Activated CD4-positive, alpha-beta T cell treated with anti-CD3 and anti-CD28 coated beads, Interleukin-2, amount 50 U/mL, for 48 hours (primary cell): ENCODE measurements around the gene DELE1.
"Not testable (repeated sequence)": the region's sequence is repeated elsewhere in the genome, so short reads cannot be mapped to it uniquely, and the experiment has no call there.

ENCODE experiments used
- DNase-seq, 2 experiments: peaks; one replicate each; pipeline ENCODE4 v3.0.0-alpha.2; 2020

DELE1 gene

DNA sequence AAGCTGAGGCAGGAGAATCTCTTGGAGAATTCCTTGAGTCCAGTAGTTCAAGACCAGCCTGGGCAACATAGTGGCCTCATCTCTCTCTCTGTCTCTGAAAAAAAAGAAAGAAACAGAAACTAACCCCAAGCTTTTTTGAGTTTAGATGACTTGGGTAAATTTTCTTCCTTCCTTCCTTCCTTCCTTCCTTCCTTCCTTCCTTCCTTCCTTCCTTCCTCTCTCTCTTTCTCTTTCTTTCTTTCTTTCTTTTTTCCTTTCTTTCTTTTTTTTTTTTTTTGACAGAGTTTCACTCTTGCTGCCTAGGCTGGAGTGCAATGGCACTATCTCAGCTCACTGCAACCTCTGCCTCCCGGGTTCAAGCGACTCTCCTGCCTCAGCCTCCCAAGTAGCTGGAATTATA, 33.2 kb upstream of the DELE1 start:
- DNase-seq = not testable (repeated sequence)

DNA sequence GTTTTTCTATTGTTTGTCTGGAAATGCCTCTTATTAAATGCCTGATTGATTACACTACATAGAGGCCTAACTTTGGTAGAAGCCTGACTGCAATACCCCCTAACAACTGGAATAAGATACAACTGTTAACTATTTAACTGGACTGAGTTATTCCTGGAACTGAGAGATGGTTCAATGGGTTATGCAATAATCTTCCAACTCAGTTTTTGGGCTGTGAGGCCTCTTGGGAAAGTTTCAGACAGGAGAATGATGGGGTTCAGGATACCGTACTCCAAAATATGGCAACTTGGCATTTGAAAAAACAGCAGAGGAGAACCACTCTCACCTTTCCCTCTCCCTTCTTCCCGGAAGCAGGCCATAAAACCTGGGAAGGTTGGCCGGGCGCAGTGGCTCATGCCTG, 26.2 kb upstream of the DELE1 start:
- DNase-seq = no peak

DNA sequence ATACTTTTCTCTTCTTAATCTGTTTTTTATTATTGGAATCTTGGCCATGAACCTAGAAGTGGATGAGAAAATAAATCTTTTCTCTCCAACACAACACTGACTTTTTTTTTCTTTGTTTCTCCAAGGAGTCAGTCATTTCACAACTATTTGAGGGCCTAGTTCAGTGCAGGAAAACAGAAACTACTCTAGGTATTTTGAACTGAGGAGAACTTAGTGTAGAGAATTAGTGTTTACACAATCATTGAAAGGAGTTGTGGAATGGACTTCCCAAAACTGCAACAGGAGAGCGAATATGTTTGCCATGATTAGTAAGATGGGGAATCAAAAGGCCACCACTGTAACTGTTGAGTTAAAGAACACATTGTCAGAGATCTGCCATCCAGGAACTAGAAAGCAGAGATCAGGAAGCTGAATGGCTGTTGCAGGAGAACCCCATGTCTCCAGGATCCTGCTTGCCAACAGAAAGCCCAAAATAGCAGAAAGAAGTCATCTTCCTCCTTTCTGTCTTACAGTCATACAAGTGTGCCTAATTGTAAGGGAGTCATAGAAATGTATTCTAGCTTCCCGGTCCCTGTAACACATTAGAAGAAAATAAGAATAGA, 25.1 kb upstream of the DELE1 start:
- no peak for DNase-seq

DNA sequence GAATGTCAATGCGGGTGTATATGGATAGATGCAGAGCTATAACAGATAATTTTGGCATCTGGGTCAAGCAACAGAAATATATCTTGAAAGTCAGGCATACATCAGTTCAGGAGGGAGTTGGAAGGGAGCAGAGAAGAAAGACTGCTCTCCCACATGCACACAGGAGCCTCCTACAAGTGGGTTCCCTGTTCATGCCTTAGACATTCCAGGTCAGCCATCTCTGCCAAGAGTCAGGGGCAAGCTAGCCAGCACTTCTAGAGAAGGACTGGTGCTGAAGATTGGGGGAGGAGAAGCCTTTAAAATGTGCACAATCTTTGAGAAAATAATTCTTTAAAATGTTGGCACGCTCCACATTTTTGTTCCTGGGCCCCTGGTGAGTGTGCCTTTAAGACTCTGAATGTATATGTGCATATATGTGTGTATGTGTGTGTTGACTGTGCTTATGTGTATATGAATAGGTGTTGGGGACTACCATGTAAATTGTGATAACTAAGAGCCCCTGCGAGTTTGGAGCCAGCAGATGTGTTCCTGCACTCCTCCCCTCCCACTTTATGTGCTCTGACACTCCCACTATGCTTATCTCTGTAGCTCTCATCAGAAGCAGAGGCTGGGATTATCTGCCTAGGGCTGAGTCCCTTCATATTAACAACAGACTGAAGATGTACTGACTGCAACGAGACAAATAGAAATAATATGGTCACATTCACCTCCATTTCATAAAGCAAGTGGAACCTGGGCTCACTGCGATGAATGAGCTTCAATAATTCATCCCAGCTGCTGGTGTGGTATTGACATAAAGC, 21.5 kb upstream of the DELE1 start:
- DNase-seq = no peak

DNA sequence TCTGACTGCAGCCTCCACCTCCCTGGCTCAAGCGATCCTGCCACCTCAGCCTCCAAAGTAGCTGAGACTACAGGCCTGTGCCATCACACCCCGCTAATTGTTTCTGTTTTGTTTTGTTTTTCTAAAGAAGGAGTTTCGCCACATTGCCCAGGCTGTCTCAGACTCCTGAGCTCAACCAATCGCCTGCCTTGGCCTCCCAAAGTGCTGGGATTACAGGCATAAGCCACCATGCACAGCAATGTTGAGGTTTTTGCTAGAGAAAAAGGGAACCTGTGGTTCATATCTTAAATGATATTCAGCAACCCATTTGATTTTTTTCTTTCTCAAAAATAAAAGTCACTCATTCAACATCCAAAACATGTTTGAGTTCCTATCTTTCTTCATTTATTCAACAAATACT, 20.4 kb upstream of the DELE1 start:
- no peak for DNase-seq

DNA sequence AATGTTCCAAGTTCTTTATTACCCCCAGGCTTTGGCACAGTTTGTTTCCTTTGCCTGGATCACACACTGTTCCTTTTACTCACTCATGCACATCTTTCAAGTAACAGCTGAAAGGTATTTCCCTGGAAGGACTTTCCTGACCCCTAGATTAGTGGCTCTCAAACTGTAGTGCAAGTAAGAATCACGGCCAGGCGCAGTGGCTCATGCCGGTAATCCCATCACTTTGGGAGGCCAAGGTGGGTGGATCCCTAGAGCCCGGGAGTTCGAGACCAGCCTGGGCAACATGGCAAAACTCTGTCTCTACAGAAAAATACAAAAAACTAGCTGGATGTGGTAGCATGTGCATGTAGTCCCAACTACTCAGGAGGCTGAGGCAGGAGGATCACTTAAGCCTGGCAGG, 19.1 kb upstream of the DELE1 start:
- DNase-seq = no peak

DNA sequence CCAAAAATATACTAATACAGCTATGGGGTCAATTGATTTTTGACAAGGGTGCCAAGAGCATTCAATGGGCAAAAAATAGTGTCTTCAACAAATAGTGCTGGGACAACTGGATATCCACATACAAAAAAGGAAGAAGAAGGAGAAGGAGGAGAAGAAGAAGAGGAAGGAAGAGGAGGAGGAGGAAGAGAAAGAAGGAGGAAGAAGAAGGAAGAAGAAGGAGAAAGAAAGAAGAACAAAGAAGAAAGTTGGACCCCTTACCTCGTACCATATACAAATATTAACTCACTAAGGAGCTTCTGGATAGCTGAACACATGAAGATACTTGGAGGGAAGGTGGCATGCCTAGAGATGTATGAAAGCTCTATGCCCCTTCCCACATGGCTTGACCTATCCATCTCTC, 17.2 kb upstream of the DELE1 start:
- no peak for DNase-seq

DNA sequence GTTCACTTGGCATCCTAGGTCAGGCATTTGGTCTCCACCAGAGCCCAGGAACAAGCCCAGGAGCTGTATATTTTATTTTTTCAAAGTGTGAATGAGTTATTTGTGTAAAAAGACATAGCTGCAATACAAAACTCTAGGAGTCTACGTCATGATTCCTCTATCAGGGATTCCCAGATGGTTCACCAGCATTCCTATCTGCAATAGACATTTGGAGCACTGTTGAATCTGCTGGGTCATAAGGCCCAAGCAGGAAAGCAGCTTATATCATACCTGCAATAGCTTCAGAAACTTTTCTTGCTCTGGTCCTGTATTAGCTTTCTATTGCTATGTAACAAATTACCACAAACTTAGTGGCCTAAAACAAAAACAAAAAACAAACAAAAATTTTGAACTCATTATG, 16.7 kb upstream of the DELE1 start:
- DNase-seq = no peak

DNA sequence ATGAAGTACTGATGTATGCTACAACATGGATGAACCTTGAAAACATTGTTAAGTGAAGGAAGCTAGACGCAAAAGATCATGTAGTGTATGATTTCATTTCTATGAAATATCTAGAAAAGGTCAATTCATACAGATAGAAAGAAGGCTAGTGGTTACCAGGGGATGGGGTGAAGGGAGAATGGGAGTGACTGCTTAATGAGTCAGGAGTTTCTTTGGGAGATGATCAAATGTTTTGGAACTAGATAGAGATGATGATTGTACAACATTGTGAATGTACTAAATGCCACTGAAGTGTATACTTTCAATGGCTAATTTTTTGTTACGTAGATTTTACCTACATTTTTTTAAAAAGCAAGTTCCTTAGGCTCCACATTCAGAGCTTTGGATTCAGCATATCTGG, 14.9 kb upstream of the DELE1 start:
- no peak for DNase-seq

DNA sequence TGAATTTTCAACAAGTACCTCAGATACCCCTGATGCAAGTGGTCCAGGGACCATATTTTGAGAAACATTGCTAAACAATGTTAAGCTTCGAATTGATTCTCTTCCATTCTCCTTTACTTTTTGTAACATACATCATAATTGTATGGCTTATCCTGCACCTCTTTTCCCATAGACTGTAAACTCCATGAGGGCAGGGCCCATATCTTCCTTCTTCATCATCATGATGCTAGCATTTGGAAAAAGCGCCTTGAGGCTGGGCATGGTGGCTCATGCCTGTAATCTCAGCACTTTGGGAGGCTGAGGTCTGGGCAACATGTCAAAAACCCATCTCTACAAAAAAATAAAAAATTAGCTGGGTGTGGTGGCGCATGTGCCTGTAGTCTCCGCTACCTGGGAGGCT, 14.5 kb upstream of the DELE1 start:
- DNase-seq = no peak

DNA sequence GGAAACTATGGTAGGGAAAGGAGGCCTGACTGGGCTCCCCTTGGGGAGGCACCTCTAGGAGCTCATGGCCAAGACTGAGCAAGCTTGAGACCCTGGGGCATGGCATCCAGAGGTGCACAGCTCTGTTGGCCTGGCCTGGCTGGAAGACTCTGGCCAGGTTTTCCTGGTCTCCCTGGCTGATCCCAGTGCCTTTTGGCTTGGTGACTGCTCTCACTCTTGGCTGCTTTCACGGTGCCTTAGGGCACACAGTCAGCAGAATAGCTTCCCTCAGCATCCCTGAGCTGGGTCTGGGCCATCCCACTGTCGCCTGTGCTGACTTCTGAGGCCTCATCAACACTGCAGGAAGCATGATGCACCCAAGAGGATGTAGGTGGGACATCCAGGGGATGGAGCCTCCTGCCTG, 13.4 kb upstream of the DELE1 start:
- no peak for DNase-seq

DNA sequence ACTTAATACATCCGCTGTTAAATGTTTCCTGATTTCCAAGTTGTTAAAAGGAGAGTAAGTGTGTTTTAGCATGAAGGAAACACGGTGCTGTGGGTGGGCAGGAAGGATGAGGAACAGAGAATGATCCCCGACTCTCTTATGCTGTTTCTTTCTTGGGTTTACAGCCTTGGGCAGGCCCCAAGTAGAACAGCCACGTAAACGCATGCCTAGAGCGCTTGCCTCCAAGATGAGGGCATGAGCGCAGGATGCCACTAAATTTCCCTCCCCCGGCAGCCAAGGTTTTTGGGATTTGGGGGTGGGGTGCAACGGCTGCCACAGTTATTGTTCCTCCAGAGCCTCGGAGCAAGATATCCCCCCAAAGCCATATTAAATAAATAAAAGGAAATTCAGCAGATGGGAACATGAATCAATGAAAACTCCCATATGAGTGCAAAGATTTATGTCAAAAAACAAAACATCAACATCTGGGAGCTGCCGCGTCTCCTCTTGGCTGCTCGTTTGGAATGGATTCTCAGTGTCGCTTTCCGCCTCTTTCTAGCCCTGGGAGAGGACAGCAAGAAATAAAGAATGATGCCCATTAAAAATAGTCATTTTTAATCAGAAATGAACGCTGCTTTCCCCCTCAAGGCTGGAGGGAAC, 10.0 kb upstream of the DELE1 start:
- no peak for DNase-seq

DNA sequence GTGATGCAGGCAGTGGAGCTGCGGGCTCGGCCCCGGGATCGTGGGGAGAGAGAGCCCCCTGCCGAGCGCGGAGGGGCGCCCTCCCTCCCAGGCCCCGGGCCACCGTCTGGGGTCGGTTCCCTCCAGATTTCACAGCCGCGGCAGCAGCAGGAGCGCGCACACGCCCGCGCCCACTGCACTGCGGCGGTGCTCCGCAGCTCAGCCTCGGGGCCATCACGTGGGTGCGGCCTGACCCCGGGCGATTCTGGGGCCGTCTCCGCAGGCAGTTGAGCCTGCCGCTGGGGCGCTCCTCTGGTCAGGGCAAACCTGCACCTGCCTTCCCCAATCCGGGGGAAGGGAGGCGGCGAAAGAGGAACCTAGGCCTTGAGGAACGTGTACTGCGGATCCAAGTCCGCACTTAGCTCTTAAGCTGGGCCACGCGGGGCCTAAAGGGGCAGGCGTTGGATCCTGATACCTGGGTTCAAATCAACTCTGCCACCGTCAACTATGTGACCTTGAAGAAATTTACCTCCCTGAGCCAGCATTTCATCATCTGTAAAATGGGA, 9.4 kb upstream of the DELE1 start:
- peak in 1 of 2 experiments; percentile 20 for DNase-seq

DNA sequence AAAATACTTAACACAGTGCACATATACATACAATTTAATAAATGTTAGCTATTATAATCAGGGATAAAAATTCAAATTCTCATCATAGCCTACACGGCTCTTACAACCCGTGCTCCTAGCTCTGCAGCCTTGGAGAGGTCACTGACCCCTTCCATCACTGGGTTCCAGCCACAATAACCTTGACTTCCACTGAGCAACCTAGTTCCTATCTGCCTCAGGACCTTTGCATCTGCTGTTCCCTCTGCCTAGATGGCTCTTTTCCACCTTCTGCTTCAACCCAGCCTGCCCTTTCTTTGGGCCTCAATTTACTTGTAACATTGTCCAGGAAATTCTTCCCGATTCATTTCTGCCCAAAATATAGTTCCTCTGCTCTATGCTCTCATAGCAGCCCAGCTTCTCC, 8.9 kb upstream of the DELE1 start:
- DNase-seq = no peak

DNA sequence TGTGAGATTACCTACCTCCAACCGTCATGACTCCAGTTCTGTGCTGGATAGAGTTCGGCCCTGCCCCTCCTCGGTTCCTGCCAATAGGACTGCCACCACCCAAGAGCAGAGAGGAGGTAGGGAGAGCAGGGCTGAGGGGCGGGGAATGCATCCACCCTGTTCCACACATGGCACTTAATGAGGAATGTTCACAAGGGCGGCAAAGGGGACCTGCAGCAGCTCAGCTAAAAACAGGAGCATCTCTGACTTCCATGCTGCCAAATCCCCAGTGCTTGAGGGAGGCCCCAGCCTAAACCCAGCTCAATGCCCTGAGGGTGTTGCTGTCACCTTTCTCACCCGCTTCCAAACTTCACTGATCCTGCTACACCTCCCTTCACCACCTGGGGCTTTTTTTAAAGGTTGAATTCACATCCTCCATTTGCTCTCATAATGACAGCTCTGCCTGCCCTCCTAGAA, 7.8 kb upstream of the DELE1 start:
- DNase-seq = no peak

DNA sequence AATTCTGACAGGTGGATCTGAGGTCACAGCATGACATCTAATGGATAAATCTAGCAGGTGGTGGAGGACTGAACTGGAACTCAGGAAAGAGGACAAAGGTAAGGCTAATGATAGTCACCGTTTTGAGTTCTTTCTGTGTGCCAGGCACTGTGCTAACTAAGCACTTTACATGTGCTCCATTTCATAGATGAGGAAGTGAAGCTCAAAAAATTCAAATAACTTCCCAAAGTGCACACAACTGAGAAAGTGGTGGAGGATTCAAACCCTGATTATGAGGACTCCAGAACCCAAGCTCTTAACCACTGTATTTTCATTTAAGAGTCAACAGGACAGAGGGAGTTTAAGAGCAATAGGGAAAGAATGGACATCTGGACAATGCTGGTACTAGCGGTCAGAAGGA, 7.1 kb upstream of the DELE1 start:
- no peak for DNase-seq

DNA sequence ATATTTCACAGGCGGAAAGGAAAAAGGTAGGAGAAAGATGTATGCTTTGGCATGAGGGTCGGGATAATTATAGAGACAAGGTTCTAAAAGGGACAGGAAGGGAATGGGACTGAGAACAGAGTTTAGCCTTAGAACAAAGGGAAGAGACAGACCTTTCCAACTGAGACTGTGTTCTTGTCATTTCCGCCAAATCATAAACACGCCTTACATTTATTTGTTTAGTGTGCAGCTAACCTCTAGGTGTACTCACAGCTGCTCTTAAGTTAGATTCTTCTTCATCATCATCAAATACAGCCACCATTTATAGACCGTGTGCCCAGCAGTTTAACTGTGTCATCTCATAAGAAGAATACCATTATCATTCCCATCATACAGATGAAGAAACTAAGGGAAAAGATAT, 5.9 kb upstream of the DELE1 start:
- no peak for DNase-seq

DNA sequence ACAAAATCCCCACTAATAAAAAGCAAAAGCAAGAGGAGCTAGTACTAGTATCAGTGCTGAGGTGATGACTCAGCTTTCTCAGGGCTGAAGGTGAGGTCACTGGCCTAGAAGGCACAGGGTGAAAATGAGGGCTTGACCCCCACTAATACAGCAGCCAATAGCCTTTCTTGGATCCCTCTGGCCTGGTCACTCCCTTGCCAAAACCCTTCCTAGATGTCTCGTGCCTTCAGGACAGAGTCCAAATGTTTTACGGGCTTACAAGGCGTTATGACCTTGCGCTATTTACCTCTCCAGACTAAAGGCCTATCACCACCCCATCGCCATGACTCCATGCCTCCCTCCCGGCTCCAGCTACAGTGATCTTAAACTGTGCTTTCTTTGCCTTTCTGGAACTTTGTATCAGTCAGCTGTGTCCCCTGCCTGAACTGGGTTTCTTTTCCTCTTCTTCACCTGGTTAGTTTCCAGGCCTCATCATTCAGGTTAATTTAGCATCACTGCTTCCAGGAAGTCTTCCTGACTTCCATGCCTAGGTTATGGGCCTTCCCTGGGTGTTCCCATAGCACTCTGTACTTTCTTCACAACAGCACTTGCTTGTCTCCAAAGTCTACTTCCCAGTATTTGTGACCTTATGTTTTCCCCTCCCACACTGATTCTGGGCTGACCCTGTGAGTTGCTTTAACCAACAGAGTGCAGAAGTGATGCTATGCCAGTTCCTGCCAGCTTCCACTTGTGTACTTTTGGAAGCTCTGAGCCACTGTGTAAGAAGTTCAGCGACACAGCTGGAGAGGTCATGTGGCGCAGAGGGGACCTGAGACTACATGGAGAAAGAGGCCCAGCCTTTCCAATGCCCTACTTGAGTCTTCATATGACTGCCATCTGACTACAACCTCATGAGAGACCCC, 4.2 kb upstream of the DELE1 start:
- no peak for DNase-seq

DNA sequence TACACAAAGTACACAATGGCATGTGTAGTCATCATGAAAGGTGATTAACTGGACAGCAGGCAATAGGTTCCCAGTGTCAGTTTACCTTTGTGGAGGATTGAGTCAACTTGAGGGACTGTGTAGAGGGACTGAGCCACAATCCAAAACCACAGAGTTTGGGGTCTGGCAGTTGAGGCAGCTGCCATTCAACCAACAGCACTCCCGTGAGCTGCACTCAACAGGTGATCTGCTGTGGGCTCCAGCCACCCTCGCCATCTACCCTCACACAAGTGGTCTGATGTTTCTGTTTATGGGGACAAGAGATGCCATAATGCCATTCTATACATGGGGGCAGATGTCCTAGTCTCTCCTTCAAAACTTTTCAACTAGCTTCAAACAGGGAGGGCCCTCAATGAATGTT, 2.9 kb upstream of the DELE1 start:
- DNase-seq = no peak

DNA sequence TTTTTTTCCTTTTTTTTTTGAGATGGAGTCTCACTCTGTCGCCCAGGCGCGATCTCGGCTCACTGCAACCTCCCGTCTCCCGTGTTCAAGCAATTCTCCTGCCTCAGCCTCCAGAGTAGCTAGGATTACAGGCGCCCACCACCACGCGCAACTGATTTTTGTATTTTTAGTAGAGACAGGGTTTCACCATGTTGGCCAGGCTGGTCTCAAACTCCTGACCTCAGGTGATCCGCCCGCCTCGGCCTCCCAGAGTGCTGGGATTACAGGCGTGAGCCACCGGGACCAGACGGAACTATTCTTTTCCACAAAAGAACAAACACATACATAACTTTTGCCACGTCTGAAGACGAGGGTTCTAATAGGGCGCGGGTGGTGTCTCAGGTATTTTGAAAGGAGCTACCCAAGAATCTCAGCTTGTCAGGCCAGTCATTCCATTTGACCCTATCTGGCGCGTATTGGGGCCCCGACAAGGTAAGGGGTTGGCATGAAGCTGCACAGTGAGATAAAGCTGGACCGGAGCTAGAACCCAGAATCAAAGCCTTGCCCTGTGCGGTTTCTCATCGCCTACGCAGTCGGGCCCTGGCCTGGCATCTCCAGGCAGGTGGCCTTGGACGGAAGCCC, 734 bp upstream of the DELE1 start:
- DNase-seq = not testable (repeated sequence)

DNA sequence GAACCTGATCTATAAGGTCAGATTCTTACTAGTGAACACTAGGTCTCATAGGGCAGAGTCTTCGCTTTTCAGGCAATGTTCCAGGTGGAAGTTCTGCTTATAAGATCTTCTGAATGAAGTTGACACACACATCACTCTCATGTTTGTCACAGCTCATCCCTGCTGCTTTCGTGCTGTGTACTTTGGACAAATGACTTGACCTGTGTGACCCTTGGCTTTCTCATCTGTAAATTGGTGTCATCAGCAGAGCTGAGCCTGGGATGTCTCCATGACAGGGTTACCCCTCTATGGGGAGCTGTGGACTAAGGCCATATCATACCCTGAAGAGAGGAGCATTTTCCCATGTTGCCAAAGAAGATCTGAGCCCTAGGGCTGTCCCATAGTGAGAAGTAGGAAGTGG, 2.8 kb downstream of the DELE1 start:
- no peak for DNase-seq

DNA sequence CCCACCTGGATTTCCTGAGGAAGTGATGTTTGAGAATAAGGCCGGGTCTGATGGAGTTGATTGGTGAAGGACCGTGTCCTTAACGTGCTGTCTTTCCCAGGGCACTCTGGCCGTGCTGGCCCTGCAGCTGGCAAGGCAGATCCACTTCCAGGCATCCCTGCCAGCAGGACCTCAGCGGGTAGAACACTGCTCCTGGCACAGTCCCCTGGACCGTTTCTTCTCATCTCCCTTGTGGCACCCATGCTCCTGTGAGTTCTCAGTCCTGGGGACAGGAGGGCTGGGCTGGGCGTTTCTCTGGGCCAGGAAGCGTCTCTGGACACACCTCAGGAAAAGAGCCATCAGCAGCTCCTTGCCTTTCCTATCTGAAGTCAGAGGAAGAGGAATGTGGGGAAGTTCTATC, 4.4 kb downstream of the DELE1 start:
- DNase-seq = no peak
